ENCODE measurements around the gene MGLL.

DNA sequence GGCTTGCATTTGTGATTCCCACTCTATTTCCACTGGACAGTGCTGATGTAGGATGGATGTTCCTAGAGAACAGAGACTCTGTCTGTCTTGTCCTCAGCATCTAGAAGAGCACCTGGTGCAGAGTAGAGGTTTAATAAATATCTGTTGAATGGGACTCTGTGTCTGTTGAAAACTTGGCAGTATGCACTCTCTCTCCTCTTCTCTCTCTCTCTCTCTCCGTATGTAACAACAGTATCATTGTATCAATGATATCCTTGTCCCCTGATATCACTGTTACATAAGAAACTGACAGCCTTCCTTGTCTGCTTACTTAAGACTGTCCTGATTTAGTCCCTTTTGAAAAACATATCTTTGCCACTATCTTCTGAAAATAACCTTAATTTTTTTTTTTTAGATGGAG lies 24.3 kb upstream of the MGLL start:
- TF ChIP-seq, protein P1, sequence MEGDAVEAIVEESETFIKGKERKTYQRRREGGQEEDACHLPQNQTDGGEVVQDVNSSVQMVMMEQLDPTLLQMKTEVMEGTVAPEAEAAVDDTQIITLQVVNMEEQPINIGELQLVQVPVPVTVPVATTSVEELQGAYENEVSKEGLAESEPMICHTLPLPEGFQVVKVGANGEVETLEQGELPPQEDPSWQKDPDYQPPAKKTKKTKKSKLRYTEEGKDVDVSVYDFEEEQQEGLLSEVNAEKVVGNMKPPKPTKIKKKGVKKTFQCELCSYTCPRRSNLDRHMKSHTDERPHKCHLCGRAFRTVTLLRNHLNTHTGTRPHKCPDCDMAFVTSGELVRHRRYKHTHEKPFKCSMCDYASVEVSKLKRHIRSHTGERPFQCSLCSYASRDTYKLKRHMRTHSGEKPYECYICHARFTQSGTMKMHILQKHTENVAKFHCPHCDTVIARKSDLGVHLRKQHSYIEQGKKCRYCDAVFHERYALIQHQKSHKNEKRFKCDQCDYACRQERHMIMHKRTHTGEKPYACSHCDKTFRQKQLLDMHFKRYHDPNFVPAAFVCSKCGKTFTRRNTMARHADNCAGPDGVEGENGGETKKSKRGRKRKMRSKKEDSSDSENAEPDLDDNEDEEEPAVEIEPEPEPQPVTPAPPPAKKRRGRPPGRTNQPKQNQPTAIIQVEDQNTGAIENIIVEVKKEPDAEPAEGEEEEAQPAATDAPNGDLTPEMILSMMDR (IDR thresholded peaks at IDR 0.05 in 4 of 5, conservative IDR thresholded peaks at IDR 0.05 in 1 of 5): no peak
- no peak for TF ChIP-seq POLR2A (IDR thresholded peaks at IDR 0.05)

Measured in gastrocnemius medialis (tissue), 4 donors.